Gastroesophageal sphincter (tissue), 4 donors: Measurements from ENCODE around the gene KIRREL3. TPM values are rescaled to one million over a fixed set of nuclear protein-coding genes. Genes with fewer than 3 reads are reported as not detected.

Source experiments
- ATAC-seq: fragments of 150-250 bp; one replicate; pipeline ENCODE4 v1.9.1; 2016; ENCODE audit warnings: mild to moderate bottlenecking, moderate library complexity
- H3K27ac ChIP-seq, 4 donors: fragments of 200-600 bp; sonication (generic) in 3 of 4; 1 replicate in 3 of 4; 2 replicates in 1 of 4; pipeline ENCODE4 v1.5.1; 2016 to 2019
- H3K27me3 ChIP-seq: fragments of 200-600 bp; sonication (generic); one replicate; pipeline ENCODE4 v1.5.1; 2019
- H3K36me3 ChIP-seq, 2 donors: fragments of 200-600 bp; sonication (generic); one replicate each; pipeline ENCODE4 v1.5.1; 2019; ENCODE audit warnings: control low read depth in 1 of 2
- H3K4me1 ChIP-seq, 3 donors: fragments of 200-600 bp; sonication (generic); 1 replicate in 2 of 3; 2 replicates in 1 of 3; pipeline ENCODE4 v1.5.1; 2016 to 2019; ENCODE audit warnings: control low read depth in 2 of 3
- H3K4me3 ChIP-seq, 2 donors: fragments of 200-600 bp; sonication (generic); one replicate each; pipeline ENCODE4 v1.5.1; 2019; ENCODE audit warnings: mild to moderate bottlenecking in 1 of 2, moderate library complexity in 1 of 2
- H3K9me3 ChIP-seq, 3 donors: fragments of 200-600 bp; sonication (generic); one replicate each; pipeline ENCODE4 v1.5.1; 2017 to 2019; ENCODE audit warnings: control low read depth in 2 of 3
- CTCF ChIP-seq, 4 experiments: fragments of 200-600 bp in 2 of 4; fragments of 450-650 bp in 2 of 4; sonication (generic) in 1 of 4; IDR thresholded peaks; one replicate each; pipeline ENCODE4 v1.5.1; 2017 to 2019; ENCODE audit warnings: antibody characterized with exemption in 4 of 4, mild to moderate bottlenecking in 2 of 4, moderate library complexity in 2 of 4
- EP300 ChIP-seq: sonication (generic); formaldehyde crosslinking; IDR thresholded peaks from one replicate; pipeline ENCODE4 v1.6.1; 2017; ENCODE audit warnings: antibody characterized with exemption, mild to moderate bottlenecking
- POLR2A ChIP-seq, 2 donors: fragments of 450-650 bp; IDR thresholded peaks; one replicate each; pipeline ENCODE4 v1.6.1; 2017; ENCODE audit warnings: antibody characterized with exemption in 2 of 2, mild to moderate bottlenecking in 2 of 2, moderate library complexity in 1 of 2
- POLR2AphosphoS5 ChIP-seq: sonication (generic); formaldehyde crosslinking; IDR thresholded peaks from one replicate; pipeline ENCODE4 v1.6.1; 2017; ENCODE audit warnings: antibody characterized with exemption
- WGBS, 2 donors: methylation state at CpG; one replicate each; pipeline ENCODE4 v1.1.5; 2018; ENCODE audit warnings: low coverage in 1 of 2; 5-methylcytosine and 5-hydroxymethylcytosine counted together
- total RNA-seq, 4 donors: library from RNA; depleted of rRNA; stranded (reverse); fragments of >200 nt; gene quantifications; one replicate each; pipeline ENCODE4 v1.1.0, GENCODE V29; 2016

The KIRREL3 gene
- total RNA-seq, 4 donors from 2014 or later = 0.54 to 3.9 (median 1.4) TPM

- no peaks in the 10 kb centered on the region for H3K36me3 ChIP-seq
- no peaks in the 10 kb centered on the region for H3K4me1 ChIP-seq
- H3K27me3 ChIP-seq = peaks cover 4% of the 10 kb centered on the region
- TF ChIP-seq CTCF (IDR thresholded peaks at IDR 0.05) = no peak
- no peak for TF ChIP-seq POLR2A (IDR thresholded peaks at IDR 0.05)
- TF ChIP-seq EP300 = no peak
- no peak for TF ChIP-seq POLR2AphosphoS5
- no peaks in the 10 kb centered on the region for H3K9me3 ChIP-seq
- no peak for ATAC-seq
- H3K4me3 ChIP-seq = no peak overlapping the region
- H3K27ac ChIP-seq = no peak overlapping the region
- WGBS, 2 donors = 17 to 42% methylated on average over 2 of the region's 2 CpGs
These were observed 146.8 kb downstream of the KIRREL3 start for GRCh38 chr11:126853732-126854131.

GRCh38 chr11:126844789-126845188, 155.8 kb downstream of the KIRREL3 start:
- 72% methylated on average over 2 of the region's 2 CpGs; no CpG with 5 or more reads in 1 of the 2 donors for WGBS, 2 donors
- ATAC-seq = no peak

GRCh38 chr11:126843096-126843495, 157.5 kb downstream of the KIRREL3 start:
- TF ChIP-seq EP300 (no peak), POLR2A (IDR thresholded peaks at IDR 0.05) (no peak)
- Histone ChIP-seq H3K9me3 (no peaks in the 10 kb centered on the region), H3K27ac (no peak overlapping the region), H3K4me3 (no peak overlapping the region), H3K4me1 (no peaks in the 10 kb centered on the region), H3K27me3 (peaks cover 5% of the 10 kb centered on the region), H3K36me3 (no peaks in the 10 kb centered on the region)
- 71 to 74% methylated on average over 4 to 5 of the region's 5 CpGs for WGBS, 2 donors
- ATAC-seq = no peak

More at GRCh38 chr11:126844789-126845188, 155.8 kb downstream of the KIRREL3 start:
- no peak overlapping the region for H3K27ac ChIP-seq
- H3K4me3 ChIP-seq = no peak overlapping the region
- no peaks in the 10 kb centered on the region for H3K9me3 ChIP-seq
- H3K27me3 ChIP-seq = peaks cover 5% of the 10 kb centered on the region
- no peak for TF ChIP-seq CTCF (IDR thresholded peaks at IDR 0.05)
- TF ChIP-seq EP300 = no peak
- TF ChIP-seq POLR2AphosphoS5 = no peak
- no peak for TF ChIP-seq POLR2A (IDR thresholded peaks at IDR 0.05)
- no peaks in the 10 kb centered on the region for H3K4me1 ChIP-seq
- no peaks in the 10 kb centered on the region for H3K36me3 ChIP-seq

- no peak for TF ChIP-seq POLR2A (IDR thresholded peaks at IDR 0.05)
- TF ChIP-seq POLR2AphosphoS5 = no peak
- TF ChIP-seq CTCF (IDR thresholded peaks at IDR 0.05) = no peak
- no peak for TF ChIP-seq EP300
- 0 to 50% methylated on average over 1 to 2 of the region's 6 CpGs for WGBS, 2 donors
- peaks cover 5% of the 10 kb centered on the region for H3K27me3 ChIP-seq
- no peaks in the 10 kb centered on the region for H3K4me1 ChIP-seq
- no peaks in the 10 kb centered on the region for H3K9me3 ChIP-seq
- no peak overlapping the region for H3K27ac ChIP-seq
- ATAC-seq = no peak
- H3K36me3 ChIP-seq = no peaks in the 10 kb centered on the region
- no peak overlapping the region for H3K4me3 ChIP-seq
These were observed 158.6 kb downstream of the KIRREL3 start for GRCh38 chr11:126841999-126842398.

- no peaks in the 10 kb centered on the region for H3K4me1 ChIP-seq
- TF ChIP-seq EP300 (no peak), POLR2A (IDR thresholded peaks at IDR 0.05) (no peak), POLR2AphosphoS5 (no peak), CTCF (IDR thresholded peaks at IDR 0.05) (no peak)
- no peak for ATAC-seq
- H3K36me3 ChIP-seq = no peaks in the 10 kb centered on the region
- H3K27ac ChIP-seq = no peak overlapping the region
- H3K27me3 ChIP-seq = peaks cover 9% of the 10 kb centered on the region
- no peak overlapping the region for H3K4me3 ChIP-seq
- H3K9me3 ChIP-seq = no peaks in the 10 kb centered on the region
- 75 to 79% methylated on average over 3 of the region's 3 CpGs for WGBS, 2 donors
These were observed 159.6 kb downstream of the KIRREL3 start for GRCh38 chr11:126840975-126841374.
